GM21786 (cell line): Measurements from ENCODE around the gene ATP2C1.
"Not testable (repeated sequence)": the region's sequence is repeated elsewhere in the genome, so short reads cannot be mapped to it uniquely, and the experiment has no call there.

Experiments
- ATAC-seq: cut with Tn5 transposase; IDR thresholded peaks from one replicate; pipeline ENCODE4 v1.9.1; 2021; ENCODE audit not compliant: unreplicated experiment

Gene ATP2C1

DNA sequence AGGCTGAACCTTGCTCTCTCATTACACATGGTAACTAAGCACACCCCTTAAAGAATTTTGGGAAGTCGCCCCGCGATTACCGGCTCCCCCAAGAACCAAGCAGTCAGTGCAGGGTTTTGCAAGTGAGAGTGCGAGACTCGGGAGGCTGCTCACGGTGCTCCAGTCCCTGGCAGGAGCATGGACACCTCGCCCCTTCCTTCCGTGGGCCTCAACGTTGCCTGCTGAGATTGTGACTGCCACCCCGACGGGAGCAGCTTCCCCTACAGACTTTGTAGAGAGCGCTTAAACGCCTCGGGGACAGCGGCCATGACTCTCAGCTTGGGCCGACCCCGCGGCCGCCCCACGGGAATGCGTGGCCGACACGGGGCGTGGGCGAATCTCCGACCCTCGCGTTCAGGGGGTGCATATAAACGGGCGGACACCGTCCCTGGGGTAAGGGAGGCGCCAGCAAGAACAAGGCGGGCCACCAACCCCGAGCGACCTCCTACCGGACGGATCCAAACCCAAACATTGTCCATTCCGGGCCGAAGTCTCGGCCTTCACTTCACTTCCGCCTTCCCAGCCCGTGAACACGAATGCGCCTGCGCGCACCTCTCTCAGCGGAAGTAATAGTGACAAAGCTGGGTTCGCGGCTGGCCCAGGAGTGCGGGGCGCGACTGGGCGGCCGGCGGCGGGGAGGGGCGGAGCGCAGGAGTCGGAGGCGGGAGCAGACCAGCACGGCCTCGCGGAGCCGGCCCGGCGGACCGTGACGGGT, at the start of gene ATP2C1:
ATP2C1 (plus strand) TSS at position 709 of the 754 bp plus-strand sequence. CDS start 686 bp downstream, outside the sequence.
- ATAC-seq, result peak; percentile 79

DNA sequence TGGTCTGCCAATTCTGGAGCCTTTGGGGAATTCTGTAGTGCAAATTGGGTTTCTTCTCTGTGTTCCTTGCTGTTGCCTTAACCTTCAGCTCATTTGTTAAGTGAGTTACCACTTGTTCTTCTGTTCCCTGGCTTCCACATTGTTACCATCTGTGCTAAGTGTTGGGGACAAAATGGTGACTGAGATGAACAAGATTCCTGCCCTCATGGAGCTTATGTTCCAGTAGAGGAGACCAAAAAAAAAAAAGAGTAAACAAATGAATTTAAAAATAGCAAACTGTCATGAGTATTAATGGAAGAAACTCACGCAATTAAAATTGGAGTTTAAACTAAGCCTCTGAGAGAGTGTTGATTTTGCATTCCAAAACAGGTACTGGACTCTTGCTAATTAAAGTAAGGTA, 49.4 kb upstream of the ATP2C1 start:
- no peak for ATAC-seq

GRCh38 chr3:130846181-130846580, 47.7 kb upstream of the ATP2C1 start:
- ATAC-seq, result no peak

GRCh38 chr3:130849091-130849552, 44.8 kb upstream of the ATP2C1 start:
- no peak for ATAC-seq

GRCh38 chr3:130850044-130850797, 43.7 kb upstream of the ATP2C1 start:
- peak; percentile 67 for ATAC-seq

DNA sequence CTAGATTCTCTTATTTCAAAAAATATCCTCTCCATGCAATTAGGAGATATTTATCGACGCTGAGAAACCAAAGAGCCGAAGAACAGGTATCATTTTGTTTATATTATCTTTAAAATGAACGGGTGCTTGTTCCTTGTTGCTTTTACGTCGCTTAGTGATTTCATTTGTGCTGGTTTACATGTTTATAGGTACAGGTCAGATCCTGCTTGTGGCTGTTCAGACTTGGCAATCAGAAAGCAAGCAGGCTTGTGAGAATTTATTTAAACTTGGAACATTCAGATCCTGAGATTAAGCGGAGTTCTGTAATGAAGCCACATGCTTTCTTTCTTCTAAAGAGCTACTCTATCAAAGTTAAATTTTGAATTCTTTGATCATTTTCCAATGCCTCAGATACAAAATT, 43.0 kb upstream of the ATP2C1 start:
- no peak for ATAC-seq

DNA sequence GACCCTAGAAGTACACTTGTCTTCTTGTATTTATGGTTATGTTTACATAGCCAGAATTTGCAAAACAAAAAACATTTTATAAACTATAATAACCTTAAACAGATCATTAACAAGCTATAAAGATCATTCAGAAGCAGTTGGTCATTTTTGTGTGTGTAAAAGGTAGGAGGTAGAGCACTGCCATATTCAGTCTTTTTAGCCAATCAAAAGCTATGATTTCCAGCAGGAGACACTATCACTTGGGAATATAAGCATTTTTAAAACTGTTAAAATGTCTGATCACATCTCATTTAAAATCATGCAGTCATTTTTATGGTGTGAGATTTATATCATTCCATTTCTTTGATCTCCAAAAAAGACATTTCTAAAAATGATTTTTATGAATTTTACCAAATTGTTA, 42.6 kb upstream of the ATP2C1 start:
- no peak for ATAC-seq

- no peak for ATAC-seq
Observed at GRCh38 chr3:130853581-130853980, 40.3 kb upstream of the ATP2C1 start.

DNA sequence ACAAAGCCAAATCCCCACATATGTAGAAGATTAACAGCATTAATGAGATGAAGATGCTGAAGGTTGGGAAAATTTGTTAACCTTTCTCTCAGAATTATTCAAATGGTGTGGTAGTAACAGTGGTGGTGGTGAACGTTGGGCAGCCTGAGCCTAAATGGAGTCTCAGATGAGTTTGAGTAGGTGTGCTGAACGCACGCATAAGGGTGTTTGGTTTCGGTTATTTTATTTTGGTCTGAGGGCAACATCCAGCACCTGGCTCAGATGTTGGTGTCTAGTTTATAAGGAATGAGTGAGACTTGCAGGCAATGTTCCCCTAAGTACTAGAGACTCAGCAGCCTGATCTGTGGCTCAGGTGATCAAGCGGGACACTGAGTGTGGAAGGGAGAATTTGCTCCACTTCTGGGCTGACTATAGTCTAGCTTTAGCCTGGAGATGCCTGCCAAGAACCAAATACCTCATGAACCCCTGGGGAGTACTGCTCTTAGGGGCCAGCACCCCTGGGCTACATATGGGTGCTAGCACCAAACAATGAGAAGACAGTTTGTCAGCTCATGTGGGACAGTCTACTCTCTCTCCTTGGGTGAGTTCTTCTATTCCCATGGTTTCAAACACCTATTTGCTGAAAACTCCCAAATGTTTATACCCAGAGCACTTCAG, 39.5 kb upstream of the ATP2C1 start:
- peak; percentile 35 for ATAC-seq

DNA sequence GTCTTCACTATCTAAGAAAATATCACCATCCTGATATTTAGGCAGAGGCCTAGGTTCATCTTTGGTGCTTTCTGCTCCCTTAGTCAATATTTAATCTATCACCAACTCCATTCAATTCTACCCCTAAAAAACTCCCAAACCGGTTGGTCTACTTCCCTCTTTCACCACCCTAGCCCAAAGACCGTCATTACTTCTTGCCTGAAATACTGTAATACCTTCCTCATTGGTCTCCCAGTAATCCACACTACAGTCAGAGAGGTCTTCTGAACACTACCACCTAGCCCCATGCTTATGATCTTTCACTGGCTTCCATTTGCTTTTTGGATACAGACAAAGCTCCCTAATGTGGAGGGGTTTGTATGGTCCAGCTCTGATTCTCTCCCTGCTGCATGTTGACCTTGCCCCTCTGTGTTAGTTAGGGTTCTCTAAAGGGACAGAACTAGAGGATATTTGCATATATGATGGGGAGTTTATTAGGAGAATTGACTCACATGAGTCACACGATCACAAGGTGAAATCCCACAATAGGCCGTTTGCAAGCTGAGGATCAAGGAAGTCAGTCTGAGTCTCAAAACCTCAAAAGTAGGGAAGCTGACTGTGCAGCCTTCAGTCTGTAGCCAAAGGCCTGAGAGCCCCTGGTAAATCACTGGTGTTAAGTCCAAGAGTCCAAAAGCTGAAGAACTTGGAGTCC, 36.4 kb upstream of the ATP2C1 start:
- ATAC-seq, result peak; percentile 39

GRCh38 chr3:130862130-130862529, 31.8 kb upstream of the ATP2C1 start:
- not testable (repeated sequence) for ATAC-seq

DNA sequence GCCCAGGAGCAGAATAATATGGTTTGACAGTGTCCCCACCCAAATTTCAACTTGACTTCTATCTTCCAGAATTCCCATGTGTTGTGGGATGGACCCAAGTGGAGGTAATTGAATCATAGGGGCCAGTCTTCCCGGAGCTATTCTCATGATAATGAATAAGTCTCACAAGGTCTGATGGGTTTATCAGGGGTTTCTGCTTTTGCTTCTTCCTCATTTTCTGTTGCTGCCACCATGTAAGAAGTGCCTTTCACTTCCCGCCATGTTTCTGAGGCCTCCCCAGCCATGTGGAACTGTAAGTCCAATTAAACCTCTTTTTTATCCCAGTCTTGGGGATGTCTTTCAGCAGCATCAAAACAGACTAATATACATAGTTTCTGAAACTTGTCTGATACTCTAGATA, 28.4 kb upstream of the ATP2C1 start:
- no peak for ATAC-seq

- ATAC-seq, result no peak
Observed at GRCh38 chr3:130866327-130866726, 27.6 kb upstream of the ATP2C1 start.

DNA sequence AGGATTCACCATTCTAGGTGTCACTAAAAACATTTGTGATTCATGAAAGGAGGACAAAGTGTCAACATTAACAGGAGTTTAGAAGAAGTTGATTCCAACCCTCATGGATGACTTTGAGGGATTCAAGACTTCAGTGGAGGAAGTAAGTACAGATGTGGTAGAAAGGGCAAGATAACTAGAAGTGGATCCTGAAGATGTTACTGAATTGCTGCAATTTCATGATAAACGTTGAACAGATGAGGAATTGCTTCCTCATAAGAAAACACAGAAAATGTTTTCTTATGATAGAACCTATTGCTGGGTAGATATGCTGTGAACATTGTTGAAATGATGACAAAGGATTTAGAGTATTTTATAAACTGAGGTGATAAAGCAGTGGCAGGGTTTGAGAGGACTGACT, 23.5 kb upstream of the ATP2C1 start:
- no peak for ATAC-seq

DNA sequence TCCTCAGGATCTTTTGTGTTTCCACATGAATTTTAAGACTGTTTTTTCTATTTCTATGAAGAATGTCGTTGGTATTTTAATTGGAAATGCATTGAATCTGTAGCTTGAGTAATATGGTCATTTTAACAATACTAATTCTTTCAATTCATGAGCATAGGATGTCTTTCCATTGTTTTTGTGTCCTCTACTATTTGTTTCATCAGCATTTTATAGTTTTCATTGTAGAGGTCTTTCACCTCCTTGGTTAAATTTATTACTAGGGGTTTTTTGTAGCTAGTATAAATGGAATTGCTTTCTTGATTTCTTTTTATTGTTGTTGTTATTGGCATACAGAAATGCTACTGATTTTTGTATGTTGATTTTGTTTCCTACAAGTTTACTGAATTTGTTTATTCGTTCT, 17.3 kb upstream of the ATP2C1 start:
- ATAC-seq, result no peak

DNA sequence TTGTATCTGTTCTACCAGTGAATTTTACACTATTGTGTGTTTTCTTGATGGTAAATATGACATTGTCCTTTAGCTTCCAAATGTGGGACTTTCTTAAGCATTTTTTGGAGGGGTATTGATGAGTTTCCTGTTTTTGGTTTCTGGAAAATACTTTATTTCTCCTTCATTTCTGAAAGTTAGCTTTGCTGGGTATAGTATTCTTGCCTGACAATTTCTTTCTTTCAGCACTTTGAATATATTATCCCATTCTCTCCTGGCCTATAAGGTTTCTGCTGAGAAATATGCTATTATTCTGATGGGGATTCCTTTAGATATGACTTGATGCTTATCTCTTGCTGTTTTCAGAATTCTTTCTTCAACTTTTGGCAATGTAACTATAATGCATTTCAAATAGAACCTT, 15.4 kb upstream of the ATP2C1 start:
- no peak for ATAC-seq

DNA sequence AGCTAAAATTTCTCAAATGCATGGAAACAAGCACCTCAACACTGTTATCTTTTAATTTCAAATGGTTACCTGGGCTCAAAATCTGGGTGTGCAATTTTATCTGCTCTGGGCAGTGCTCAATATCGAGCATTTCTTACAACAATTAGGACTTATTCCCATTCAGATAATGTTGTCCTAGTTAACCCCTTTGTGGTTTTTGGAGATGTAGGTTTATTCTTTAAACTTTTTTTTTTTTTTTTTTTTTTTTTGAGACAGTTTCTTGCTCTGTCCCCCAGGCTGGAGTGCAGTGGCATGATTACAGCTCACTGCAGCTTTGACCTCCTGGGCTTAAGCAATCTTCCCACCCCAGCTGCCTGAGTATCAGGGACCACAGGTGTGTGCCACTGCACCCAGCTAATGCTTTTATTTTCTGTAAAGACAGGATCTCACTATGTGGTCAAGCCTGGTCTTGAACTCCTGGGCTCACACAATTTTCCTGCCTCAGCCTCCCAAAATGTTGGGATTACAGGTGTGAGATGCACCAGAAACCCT, 4.4 kb upstream of the ATP2C1 start:
- ATAC-seq, result no peak

DNA sequence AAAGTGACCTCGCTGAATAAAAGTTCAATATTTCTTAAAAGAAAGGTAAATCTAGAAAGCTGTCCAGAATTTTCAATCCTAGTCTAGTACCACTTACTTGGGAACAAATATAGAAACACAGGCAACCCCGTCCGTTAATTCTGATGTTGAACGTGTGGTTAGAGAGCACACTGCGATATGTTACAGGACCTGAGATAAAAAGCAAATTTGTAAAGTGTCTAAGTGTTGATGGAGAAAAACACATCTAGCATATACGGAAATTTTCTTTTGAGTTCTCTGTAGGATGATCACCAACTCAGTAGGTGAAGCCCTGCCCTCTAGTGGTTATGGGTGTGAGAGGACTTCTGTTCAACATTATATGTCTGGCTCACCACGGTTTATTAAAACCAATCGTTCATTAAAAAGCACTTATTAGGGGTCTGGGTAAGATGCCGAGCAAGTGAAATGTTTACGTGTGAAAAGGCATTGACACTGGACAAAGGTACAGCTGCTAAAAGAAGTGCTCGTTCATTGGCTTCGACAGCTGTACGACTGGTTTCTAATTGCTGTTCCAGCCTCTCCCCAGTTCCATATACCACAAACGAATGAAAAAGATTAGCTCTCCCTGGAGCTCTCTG, 1.0 kb upstream of the ATP2C1 start:
- ATAC-seq, result peak; percentile 42

DNA sequence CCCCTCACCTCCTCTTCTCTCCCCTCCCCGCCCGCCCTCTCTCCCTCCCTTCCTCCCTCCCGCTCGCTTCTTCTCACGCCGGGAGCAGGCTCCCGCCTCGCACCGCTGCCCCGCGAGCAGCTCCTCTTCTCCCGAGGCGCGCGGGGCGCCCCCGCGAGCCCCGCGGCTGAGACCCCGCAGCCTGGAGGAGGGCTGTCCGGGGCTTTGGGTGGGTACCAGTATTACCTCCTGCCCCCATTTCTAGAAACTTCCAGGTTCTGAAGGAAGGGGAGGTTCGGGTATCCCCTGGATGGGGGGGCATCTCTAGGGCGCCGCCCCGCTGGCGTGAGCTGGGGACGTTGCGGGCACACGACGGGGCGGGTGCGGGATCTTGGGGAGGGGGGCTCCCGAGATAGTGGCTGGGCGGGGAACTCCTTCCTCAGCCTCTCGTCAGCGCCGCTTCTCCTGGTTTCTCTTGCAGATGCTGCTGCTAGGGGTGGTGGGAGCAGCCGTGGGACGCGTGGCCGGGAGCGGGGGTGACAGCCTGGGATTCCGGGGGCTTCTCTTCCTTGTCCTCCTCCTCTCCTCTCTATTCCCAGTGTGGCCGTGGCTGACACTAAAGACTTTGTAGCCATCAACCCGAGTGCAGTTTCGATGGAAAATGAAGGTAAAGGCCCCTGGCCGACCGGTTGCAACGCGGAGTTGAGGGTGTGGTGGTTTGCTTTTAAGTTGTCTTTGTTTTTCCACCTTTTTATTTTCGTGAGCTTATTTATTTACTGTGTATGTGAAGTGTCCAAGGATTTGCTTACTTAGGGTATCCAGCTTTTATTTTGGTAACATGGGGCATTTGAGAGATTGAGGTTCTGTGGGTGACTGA, 474 bp downstream of the ATP2C1 start:
- ATAC-seq, result peak; percentile 18

GRCh38 chr3:130894986-130895280, 1.0 kb downstream of the ATP2C1 start:
- ATAC-seq, result no peak
